Measurements from ENCODE around the gene RASAL3.

Gene RASAL3

GRCh38 chr19:15453091-15453578 is 11.2 kb downstream of the RASAL3 start:
- TF ChIP-seq, protein P1, sequence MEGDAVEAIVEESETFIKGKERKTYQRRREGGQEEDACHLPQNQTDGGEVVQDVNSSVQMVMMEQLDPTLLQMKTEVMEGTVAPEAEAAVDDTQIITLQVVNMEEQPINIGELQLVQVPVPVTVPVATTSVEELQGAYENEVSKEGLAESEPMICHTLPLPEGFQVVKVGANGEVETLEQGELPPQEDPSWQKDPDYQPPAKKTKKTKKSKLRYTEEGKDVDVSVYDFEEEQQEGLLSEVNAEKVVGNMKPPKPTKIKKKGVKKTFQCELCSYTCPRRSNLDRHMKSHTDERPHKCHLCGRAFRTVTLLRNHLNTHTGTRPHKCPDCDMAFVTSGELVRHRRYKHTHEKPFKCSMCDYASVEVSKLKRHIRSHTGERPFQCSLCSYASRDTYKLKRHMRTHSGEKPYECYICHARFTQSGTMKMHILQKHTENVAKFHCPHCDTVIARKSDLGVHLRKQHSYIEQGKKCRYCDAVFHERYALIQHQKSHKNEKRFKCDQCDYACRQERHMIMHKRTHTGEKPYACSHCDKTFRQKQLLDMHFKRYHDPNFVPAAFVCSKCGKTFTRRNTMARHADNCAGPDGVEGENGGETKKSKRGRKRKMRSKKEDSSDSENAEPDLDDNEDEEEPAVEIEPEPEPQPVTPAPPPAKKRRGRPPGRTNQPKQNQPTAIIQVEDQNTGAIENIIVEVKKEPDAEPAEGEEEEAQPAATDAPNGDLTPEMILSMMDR (IDR thresholded peaks at IDR 0.05; ENCODE audit: insufficient read depth, low read depth, low read length, missing control alignments), result no peak
- DNase-seq (ENCODE audit: low read depth), result no peak
- no peak overlapping the region for H3K4me3 ChIP-seq (ENCODE audit: low read depth, low read length)

DNA sequence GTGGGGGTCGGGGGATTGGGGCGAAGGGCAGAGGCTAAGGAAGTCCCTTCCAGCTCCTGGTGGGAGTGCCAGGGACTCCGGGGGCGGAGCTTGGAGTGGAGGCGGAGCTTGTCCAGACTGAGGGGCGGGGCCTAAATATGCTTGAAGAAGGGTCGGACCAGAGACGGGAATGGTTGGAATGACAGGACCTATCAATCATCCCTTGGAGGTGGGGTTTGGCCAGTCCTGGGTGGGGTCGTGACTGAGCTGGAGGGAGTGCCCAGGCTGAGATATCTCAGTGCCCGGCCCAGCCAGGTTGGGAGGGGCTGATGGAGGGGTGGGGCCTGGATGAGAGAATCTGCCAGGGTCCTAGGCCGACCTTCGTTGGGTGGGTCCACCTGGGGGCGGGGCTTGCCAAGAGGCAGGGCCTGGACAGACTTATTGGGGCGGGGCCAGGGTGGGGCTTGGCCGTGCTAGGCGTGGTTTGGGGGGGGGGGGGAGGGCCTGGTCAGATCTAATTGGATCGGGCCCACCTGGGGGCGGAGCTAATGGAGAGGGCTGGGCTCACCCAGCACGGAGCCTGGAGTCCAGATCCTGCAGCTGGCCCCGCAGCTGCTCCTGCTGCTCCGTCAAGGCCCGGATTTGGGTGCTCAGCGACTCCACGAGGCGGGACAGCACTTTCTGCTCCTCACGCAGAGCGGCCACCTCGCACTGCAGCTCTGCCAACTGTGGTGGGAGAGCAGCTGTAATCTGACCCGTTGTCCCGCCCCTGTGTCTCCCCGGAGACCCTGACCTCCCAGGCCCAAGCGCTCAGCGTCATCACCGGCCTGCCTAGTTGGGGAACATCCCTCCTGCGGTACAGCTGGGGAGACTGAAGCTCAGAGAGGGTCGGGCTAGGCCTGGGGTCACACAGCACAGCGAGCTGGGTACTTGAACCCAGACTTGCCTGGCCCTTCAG is 12.0 kb downstream of the RASAL3 start:
- DNase-seq (ENCODE audit: low read depth), result no peak
- H3K4me3 ChIP-seq (ENCODE audit: low read depth, low read length), result no peak overlapping the region
- TF ChIP-seq, protein P1 (IDR thresholded peaks at IDR 0.05; ENCODE audit: insufficient read depth, low read depth, low read length, missing control alignments), result no peak

DNA sequence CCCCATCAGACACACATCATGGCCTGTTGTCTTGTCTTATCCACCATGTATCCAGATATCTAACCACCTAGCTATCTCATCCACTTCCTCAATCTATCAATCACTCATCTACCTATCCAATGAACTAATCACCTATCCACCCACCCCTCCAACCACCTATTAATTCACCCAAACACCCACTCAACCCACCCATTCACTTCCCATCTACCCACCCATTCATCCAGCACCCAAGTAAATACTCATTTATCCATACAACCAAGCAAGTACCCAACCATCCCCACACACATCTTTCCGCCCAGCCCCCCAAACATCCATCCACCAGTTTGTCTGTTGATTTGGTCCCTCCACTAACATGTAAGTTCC is 13.8 kb downstream of the RASAL3 start:
- no peak for DNase-seq (ENCODE audit: low read depth)
- TF ChIP-seq, protein P1 (IDR thresholded peaks at IDR 0.05; ENCODE audit: insufficient read depth, low read depth, low read length, missing control alignments), result no peak
- H3K4me3 ChIP-seq (ENCODE audit: low read depth, low read length), result no peak overlapping the region

GRCh38 chr19:15449620-15450527 is 14.5 kb downstream of the RASAL3 start, which contains the start of gene WIZ:
WIZ (minus strand) TSS chr19:15449956; CDS start chr19:15448307, 1,649 bp downstream.
- peak within 1 kb of the TSS; percentile 65 for H3K4me3 ChIP-seq (ENCODE audit: low read depth, low read length)
- TF ChIP-seq, protein P1 (IDR thresholded peaks at IDR 0.05; ENCODE audit: insufficient read depth, low read depth, low read length, missing control alignments), result no peak
- peak; percentile 84 for DNase-seq (ENCODE audit: low read depth)

DNA sequence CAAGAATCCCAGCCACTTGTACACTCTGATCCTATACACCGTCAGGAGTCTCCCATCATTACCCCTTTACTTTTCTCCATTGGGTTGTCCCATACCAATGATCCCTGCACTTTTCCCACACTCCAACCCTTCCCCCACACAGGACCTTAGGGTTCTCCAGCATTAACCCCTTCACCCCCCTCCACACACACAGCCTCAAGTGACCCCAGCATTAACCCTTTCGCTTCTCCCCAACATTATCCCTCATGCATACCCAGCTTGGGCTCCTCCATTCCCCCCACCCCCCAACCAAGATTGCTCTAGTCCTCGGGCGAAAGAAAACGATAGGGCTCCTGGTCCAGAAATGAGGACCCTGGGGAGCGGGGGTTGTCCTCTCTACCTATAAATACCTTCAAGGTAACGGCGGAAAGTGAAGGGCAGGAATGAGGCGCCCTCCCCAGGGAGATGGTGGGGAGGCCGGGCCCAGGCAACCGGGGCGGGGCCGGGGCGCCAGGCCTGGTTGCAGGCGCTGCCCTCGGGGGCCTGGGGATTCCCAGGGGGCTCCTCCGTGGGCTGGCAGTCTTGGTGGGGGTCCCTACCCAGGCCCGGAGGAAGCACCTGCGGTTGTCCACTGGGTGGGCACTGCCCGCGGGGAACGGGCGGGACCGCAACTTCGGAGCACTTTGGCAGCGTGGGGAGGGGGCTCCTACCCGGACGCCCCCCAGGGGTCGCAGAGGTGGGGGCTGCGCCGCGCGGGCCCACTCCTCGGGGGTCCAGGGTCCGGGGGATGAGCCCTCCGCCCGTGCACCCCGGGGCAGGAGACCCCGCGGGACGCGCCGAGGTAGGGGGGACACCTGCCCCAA is 15.3 kb downstream of the RASAL3 start:
- DNase-seq (ENCODE audit: low read depth), result peak; percentile 40
- peak overlapping the region; percentile 65 for H3K4me3 ChIP-seq (ENCODE audit: low read depth, low read length)
- TF ChIP-seq, protein P1 (IDR thresholded peaks at IDR 0.05; ENCODE audit: insufficient read depth, low read depth, low read length, missing control alignments), result no peak
